PC-3 (cell line): ENCODE data around the gene EYS.

Experiments
- EZH2 ChIP-seq: fragments of 300-600 bp; sonication (generic); IDR thresholded peaks from one replicate; pipeline ENCODE4 v1.6.1; 2017; ENCODE audit warnings: antibody characterized with exemption, mild to moderate bottlenecking, low read length; ENCODE audit not compliant: unreplicated experiment
- EZH2phosphoT487 ChIP-seq: fragments of 300-600 bp; sonication (generic); IDR thresholded peaks from 2 replicates; pipeline ENCODE4 v1.6.1; 2018; ENCODE audit warnings: mild to moderate bottlenecking, antibody characterized with exemption, low read length, borderline replicate concordance
- TF ChIP-seq, protein P1 (sequence below): fragments of 300-600 bp; sonication (generic); conservative IDR thresholded peaks from 2 replicates; pipeline ENCODE4 v1.5.1; 2017; ENCODE audit warnings: antibody characterized with exemption, low read depth, mild to moderate bottlenecking, low read length

- TF ChIP-seq, protein P1, sequence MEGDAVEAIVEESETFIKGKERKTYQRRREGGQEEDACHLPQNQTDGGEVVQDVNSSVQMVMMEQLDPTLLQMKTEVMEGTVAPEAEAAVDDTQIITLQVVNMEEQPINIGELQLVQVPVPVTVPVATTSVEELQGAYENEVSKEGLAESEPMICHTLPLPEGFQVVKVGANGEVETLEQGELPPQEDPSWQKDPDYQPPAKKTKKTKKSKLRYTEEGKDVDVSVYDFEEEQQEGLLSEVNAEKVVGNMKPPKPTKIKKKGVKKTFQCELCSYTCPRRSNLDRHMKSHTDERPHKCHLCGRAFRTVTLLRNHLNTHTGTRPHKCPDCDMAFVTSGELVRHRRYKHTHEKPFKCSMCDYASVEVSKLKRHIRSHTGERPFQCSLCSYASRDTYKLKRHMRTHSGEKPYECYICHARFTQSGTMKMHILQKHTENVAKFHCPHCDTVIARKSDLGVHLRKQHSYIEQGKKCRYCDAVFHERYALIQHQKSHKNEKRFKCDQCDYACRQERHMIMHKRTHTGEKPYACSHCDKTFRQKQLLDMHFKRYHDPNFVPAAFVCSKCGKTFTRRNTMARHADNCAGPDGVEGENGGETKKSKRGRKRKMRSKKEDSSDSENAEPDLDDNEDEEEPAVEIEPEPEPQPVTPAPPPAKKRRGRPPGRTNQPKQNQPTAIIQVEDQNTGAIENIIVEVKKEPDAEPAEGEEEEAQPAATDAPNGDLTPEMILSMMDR, result no peak
- TF ChIP-seq EZH2 (no peak), EZH2phosphoT487 (no peak)
Measured at GRCh38 chr6:64429926-64430325, 1277.1 kb downstream of the EYS start.
